Urothelium cell line (cell line): ENCODE results near the gene GPER1.
"Not testable (repeated sequence)": the region's sequence is repeated elsewhere in the genome, so short reads cannot be mapped to it uniquely, and the experiment has no call there.

Source experiments
- DNase-seq: peaks from one replicate; pipeline ENCODE4 v3.0.0; 2011; ENCODE audit warnings: low spot score, mixed read lengths
- FAIRE-seq: peaks from 2 replicates; lab custom pipeline; 2011; peaks lifted over from hg19 to GRCh38; lab: Jason Lieb, UNC

Gene GPER1

DNA sequence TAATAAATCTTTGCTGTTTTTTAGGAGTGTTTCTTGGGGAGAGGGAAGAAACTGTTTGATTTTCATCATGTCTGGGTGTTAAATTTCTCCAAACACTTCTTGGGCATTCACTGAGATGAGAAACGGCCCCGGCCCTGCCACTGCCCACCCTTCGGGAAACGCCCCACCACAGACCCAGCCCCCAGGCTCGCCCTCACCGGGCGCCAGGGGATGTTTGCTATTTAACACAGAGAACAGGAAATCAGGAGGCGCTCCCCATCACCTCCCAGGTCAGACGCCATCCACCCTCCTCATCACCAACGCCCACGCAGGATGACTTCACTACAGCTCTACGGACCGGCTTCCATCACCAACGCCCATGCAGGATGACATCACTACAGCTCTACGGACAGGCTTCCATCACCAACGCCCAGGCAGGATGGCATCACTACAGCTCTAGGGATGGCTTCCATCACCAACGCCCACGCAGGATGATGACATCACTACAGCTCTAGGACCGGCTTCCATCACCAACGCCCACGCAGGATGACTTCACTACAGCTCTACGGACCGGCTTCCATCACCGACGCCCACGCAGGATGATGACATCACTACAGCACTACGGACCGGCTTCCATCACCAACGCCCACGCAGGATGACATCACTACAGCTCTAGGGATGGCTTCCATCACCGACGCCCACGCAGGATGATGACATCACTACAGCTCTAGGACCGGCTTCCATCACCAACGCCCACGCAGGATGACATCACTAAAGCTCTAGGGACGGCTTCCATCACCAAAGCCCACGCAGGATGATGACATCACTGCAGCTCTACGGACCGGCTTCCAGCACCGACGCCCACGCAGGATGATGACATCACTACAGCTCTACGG lies 27.5 kb downstream of the GPER1 start:
- not testable (repeated sequence) for FAIRE-seq, DNase-seq

DNA sequence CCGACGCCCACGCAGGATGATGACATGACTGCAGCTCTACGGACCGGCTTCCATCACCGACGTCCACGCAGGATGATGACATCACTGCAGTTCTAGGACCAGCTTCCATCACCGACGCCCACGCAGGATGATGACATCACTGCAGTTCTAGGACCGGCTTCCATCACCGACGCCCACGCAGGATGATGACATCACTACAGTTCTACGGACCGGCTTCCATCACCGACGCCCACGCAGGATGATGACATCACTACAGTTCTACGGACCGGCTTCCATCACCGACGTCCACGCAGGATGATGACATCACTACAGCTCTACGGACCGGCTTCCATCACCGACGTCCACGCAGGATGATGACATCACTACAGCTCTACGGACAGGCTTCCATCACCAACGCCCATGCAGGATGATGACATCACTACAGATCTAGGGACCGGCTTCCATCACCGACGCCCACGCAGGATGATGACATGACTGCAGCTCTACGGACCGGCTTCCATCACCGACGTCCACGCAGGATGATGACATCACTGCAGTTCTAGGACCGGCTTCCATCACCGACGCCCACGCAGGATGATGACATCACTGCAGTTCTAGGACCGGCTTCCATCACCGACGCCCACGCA lies 28.6 kb downstream of the GPER1 start:
- FAIRE-seq, result peak; percentile 100
- DNase-seq, result not testable (repeated sequence)

DNA sequence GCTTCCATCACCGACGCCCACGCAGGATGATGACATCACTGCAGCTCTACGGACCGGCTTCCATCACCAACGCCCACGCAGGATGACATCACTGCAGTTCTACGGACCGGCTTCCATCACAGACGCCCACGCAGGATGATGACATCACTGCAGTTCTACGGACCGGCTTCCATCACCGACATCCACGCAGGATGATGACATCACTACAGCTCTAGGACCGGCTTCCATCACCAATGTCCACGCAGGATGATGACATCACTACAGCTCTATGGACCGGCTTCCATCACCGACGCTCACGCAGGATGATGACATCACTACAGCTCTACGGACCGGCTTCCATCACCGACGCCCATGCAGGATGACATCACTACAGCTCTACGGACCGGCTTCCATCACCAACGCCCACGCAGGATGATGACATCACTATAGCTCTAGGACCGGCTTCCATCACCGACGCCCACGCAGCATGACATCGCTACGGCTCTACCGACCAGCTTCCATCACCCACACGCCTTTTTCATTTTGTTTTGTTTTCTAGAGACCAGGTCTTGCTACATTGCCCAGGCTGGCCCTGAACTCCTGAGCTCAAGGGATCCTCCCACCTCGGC lies 29.5 kb downstream of the GPER1 start:
- peak; percentile 96 for FAIRE-seq
- no peak for DNase-seq

DNA sequence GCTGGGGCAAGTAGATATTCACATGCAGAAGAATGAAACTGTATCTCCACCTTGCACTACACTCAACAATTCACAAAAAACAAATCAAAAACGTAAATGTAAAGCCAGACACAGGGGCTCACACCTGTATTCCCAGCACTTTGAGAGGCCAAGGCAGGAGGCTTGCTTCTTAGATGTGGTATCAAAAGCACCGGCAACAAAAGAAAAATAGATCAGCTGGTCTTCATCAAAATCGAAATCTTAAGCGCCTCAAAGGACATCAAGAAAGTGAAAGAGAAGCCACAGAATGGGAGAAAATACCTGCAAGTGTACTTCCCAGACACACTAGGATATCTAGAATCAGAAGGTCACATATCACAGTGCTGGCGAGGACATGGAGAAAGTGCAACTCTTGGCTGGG lies 31.3 kb downstream of the GPER1 start:
- FAIRE-seq, result no peak

DNA sequence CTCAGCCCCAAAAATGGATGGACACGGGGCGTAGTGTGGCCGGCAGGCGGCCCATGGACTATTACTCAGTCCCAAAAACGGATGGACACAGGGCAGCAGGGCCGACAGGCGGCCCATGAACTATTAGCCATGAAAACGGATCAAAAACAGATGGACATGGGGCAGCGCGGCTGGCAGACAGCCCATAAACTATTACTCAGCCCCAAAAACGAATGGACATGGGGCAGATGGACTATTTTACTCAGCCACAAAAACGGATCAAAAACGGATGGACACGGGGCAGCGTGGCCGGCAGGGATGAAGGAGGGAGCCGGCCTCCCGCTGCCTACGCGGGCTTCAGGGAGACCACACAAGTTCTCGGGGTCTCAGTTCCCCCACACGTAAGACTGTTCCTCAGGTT lies 32.9 kb downstream of the GPER1 start:
- no peak for DNase-seq
- FAIRE-seq, result peak; percentile 72

More for the DNA sequence above, 31.3 kb downstream of the GPER1 start:
- no peak for DNase-seq

DNA sequence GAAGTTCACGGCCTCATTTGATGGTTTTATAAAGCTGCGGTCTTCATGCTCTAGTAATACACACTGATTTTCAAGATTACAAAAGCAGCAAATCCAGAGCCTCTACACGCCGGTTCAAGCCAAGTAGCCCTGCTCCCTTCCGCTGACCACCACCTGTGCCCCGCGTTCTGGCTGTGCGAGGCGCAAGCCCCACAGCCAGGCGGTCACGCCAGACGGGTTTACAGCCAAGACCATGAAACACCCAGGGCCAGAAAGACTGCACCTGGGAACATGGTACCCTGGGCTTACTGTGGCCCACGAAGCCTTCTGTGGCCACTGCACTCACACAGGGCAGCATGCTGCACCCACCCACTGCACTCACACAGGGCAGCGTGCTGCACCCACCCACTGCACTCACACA lies 33.6 kb downstream of the GPER1 start:
- FAIRE-seq, result peak; percentile 77
- DNase-seq, result no peak

DNA sequence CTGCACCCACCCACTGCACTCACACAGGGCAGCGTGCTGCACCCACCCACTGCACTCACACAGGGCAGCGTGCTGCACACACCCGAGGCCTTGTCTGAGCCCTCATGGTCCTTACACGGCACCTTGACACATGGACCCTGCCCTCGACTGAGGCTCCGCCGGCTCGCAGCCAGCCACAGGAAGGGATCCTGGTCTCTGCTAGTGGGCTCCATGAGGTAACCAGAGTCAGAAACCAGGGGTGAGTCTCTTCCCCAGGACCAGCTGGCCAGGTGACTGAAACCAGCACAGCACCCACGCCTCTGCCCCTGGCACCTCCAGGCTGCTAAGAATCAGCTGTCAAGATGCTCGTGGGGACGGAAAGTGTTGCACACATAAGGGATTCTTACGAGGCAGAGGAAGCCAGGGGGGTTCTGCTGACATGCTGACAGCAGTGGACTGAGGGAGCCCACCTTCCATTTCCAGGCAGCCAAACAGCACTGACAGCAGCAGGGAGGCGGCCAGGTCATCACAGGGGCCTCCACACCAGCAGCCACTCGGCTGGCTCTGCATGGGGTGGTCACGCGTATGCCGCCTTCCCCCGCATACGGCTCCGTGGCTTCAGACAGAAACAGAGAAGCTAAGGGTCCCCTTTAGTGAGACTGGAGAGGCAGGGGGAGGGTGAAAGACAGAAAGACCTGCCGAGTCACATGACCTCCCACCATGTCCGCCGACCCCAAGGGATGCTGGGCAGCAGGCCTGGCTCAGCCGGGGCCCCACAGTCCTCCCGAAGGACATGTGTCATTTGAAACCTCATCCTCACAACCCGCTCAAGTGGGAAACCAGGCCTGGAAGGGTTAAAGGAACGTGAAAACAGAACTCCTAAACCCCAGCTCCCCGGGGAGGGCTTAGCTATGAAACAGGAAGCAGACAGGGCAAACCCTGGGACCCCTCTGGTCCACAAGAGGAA lies 34.2 kb downstream of the GPER1 start:
- DNase-seq (no peak), FAIRE-seq (peak; percentile 30)

DNA sequence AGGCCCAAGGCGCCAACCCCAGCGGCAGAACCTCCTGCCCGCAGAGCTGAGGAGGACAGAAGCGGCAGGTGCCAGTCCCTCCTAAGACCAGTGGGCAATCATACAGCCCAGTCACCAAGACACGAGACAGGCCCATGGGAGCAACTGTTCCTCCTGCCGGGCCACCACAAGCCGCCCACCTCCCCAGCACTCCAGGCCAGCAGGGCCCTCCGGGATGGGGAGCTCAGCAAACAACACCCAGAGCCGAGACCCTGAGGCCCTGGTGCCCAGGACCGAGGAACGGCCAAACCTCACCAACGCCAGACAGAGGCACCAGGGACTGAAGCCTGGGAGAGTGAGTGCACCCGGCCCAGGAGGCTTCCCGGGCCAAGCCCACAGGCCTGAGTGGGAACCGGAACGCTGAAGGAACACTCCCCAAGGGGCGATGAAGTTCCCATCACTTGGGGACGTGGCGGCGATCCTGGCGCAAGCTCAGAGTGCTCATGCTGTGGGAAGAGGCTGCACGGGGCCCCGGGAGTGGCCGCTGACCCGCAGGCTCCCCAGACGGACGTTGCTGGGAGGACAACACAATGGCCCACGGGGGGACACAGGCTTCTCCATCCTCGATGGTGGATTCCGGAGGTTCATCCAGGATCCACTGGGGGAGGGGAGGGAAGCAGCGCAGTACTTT lies 35.1 kb downstream of the GPER1 start:
- FAIRE-seq (peak; percentile 87), DNase-seq (no peak)

DNA sequence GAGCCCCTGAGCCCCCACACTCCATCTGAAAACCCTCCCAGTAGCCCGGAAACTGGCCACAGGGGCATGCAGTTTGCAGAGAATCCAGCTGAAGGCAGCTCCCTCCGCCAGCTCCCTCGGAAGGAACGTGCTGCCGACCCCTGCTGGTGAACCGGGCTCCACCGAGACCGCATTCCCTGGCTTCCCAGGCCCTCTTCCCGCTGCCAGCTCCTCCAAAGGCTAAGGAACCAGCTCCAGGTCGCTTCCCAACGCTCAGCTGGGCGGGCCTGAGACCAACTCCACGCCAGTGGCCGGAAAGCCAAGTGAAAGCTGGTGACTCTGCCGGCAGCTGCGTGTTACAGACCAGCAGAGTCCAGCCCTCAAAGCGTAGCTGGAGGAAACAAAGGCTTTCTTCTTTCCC lies 35.8 kb downstream of the GPER1 start:
- DNase-seq, result no peak
- FAIRE-seq, result no peak

DNA sequence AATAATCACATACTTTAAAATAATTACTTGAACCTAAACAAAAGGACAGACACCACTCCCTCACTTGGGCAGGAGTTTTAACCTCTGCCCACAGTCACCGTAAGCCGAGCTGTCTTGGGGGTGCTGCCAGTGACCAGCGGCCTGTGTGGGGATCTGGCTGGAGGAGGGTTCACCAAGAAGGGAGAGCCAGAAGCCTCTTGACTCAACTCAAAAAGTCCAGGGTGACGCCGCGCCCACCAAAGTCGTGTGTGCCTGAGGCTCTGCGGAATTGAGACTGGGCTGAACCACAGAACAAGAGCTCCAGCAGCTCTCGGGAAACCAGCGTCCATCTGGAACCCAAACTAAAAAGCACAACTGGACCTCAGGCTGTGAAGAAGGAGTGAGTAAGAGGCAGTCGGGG lies 36.3 kb downstream of the GPER1 start:
- FAIRE-seq, result peak; percentile 42
- no peak for DNase-seq

DNA sequence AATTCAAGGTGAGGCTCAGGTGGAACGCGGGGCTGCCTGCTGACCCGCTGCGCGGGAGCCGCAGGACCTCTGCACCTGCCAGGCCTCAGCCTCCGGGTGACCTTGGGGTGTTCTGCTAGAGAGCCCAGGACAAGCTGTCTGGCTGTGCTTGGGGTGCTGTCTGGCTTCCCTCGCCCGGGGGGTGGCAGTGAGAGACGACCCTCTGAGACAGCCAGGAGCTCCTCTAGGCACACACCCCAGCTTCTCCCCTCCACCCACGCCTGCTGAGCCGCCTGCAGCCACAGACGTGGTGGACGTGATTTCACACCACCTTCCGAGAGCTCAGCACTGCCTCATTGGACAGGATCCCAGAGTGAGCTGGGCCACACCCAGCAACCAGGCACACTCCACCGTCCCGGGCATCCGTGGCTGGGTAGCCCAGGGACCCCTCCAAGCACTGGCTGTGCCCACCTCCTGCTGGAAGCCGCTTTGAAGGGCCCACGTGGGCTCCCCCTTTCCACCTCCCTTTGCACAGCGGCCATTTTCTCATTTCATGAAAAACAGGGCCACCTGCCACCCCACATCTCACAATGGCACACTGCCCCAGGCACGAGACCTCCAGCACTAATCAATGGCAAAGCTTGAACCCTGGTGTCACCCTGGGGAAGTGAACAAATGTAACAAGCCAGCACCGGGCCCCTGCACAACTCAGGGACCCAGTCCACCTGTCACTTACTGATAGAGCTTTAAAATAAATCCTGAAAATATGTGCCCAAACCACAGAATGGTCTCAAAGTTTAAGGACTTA lies 37.1 kb downstream of the GPER1 start:
- FAIRE-seq (peak; percentile 97), DNase-seq (no peak)

DNA sequence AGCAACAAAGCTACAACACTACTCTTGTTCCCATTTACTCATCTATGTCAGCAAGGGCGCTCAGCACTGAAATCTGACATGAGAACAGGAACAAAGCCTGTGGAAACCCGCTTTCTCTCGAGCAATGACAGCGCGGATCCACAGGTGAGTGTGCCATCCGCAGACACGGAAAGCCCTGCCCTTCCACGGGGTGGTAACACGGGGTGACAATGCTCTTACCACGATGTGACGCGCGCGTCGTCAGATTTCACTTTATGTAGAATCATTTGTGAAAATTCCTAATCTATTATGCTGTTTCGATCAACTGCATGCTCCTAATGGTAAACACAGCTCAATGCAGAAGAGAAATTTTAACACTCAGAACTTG lies 37.7 kb downstream of the GPER1 start:
- FAIRE-seq (peak; percentile 35), DNase-seq (no peak)

DNA sequence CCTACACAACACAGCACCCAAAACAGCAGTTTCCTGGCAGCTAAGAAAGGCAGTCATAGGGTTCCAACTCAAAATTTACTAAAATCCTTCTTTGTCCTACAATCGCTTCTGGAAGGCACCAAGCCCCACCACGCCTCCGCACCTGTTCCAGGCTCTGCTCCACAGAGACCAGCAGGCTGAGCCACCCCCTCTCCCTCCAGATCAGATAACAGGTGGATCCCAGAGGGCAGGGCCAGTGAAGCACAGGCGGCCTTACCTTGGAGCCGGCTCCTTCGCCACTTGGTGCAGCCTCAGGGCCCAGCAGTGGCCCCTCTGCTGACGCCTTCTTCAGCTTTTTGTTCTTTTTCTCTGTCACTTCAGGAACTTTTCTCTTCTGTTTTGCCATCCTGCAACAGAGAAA lies 39.1 kb downstream of the GPER1 start:
- FAIRE-seq, result no peak
- DNase-seq, result no peak

DNA sequence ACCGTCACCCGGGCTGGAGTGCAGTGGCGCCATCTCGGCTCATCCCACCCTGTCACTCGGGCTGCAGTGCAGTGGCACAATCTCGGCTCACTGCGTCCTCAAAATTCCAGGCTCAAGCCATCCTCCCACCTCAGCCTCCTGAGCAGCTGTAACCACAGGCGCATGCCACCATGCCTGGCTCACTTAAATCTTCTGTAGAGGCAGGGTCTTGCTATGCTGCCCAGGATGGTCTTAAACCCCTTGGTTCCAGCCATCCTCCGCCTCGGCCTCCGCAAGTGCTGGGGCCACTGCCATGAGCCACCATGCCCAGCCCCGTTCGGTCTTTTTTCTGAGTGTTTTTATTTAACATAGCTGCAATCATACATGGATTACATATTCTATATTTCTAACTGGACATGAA lies 41.5 kb downstream of the GPER1 start:
- DNase-seq (no peak), FAIRE-seq (no peak)

DNA sequence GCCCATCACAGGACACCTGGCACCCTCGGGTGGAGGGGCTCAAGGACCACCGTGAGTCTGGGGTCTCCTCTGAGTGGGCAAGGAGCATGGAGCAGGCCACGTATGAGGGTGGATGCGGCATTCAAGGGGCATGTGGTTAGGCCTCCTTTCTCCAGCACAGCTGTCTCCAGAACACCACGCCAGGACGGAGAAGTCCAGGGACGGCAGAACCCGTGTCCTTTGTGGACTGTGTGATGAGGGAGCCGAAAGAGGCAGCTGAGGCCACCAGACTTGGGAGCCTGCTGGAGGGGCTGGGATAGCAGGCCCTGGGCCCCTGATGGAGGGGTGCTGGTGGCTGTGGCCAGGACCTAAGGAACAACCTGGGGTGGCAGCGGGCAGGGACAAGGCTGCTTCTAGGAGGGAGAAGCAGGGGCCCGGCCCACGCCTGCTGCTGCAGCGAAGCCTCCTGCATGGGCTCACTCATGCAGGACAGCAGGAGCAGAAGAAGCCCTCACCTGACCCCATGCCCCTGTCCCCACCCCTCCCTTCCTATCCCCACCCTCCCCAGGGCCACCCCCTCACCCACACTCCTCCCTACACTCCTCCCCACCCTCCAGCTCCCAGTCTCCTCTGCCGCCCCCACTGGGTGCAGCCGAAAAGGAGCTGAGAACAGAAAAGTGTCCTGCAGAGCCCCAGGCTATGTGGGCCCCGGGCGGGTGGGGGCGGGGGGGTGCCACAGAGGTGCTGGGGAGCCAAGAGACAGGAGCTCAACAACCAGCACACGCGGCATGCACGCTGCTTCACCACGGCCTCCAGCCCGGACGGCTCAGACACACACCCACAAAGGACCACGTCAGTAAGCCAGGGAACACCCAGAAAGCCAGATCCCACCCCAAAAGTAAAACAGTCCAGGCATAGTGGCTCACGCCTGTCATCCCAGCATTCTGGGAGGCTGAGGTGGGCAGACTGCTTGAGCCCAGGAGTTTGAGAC lies 42.4 kb downstream of the GPER1 start:
- FAIRE-seq (peak; percentile 75), DNase-seq (no peak)

DNA sequence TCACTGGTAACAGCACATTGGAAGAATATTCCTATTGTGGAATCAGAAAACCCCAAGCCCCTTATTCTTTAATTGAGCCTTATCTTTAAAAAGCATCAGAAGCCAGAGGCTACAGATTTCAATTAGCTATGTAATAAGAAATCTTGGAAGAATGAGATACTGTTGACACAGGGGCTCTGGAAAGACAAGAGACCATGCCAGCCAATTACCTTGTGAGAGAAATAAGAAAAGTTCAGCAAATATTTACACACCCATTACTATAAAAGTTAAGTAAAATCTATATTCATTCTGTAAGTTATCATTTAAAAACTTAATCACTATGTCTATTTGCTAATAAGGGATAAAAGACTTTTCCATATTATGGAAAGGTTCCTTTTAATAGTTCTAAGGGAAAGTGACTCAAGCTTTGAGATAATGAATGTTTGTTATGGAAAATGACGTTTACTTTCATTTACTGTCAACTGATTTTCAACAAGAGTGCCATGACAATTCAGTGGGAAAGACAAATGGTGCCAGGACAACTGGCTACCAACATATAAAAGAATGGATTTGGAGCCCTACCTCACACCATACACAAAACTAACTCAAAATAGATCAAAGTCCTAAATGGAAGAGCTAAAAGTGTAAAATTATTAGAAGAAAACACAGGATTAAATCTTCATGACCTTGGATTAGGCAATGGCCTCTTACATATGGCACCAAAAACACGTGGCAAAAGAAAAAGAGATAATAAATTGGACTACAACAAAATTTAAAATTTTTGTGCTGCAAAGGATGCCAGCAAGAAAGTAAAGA lies 43.8 kb downstream of the GPER1 start:
- no peak for DNase-seq
- no peak for FAIRE-seq

DNA sequence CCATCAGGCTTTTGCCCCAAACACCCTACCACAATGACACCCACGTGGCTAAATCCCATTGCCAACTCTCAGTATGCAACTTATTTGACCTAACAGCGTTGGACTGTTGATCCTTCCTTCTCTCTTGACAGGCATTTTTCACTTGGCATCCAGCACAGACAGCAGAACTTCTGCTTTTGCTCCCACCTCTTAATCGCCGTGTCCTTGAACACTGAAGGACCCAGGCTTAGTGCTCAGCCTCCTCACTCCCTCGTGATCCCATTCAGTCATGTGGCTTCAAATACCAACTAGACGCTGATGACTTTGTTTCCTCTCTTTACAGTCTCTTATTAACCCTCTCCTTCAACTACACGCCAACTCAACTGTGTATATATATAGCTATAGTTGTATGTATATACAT lies 47.0 kb downstream of the GPER1 start:
- FAIRE-seq (peak; percentile 73), DNase-seq (no peak)
